Kidney epithelial cell (primary cell): ENCODE results near the gene TRIO. TPM values are rescaled to one million over a fixed set of nuclear protein-coding genes. Genes with fewer than 3 reads are reported as not detected.

ENCODE experiments used
- DNase-seq: peaks from one replicate; pipeline ENCODE4 v3.0.0-alpha.2; 2010; ENCODE audit warnings: low read depth
- H3K27me3 ChIP-seq: 2 replicates; pipeline ENCODE4 v1.6.0; 2011; ENCODE audit warnings: low read length; ENCODE audit not compliant: control insufficient read depth, insufficient read depth
- H3K36me3 ChIP-seq: 2 replicates; pipeline ENCODE4 v1.5.1; 2011; ENCODE audit warnings: low read length; ENCODE audit not compliant: control insufficient read depth, insufficient read depth
- H3K4me3 ChIP-seq: 2 replicates; pipeline ENCODE4 v1.5.1; 2011; ENCODE audit warnings: low read depth, mild to moderate bottlenecking, control low read depth, low read length
- CTCF ChIP-seq: IDR thresholded peaks from 2 replicates; pipeline ENCODE4 v1.5.1; 2011; ENCODE audit warnings: mild to moderate bottlenecking, moderate library complexity, low read length, control low read depth, inconsistent platforms; ENCODE audit not compliant: insufficient read depth, poor library complexity, severe bottlenecking
- total RNA-seq: library from RNA; depleted of rRNA; stranded (reverse); fragments of >200 nt; gene quantifications from 2 replicates; pipeline ENCODE4 v1.2.3, GENCODE V29; 2015

Gene TRIO
- total RNA-seq, 1 donor from 2014 or later: 174 TPM

GRCh38 chr5:14426521-14426920, 283.4 kb downstream of the TRIO start:
- H3K36me3 ChIP-seq: peaks cover 1% of the 10 kb centered on the region
- no peak for TF ChIP-seq CTCF
- H3K4me3 ChIP-seq: no peak overlapping the region
- H3K27me3 ChIP-seq: no peaks in the 10 kb centered on the region
- DNase-seq: no peak

- H3K4me3 ChIP-seq: no peak overlapping the region
- no peak for DNase-seq
- no peak for TF ChIP-seq CTCF
- no peaks in the 10 kb centered on the region for H3K36me3 ChIP-seq
- H3K27me3 ChIP-seq: no peaks in the 10 kb centered on the region
Measured at GRCh38 chr5:14428302-14429081, 285.4 kb downstream of the TRIO start.

- TF ChIP-seq CTCF: no peak
- no peak overlapping the region for H3K4me3 ChIP-seq
- DNase-seq: no peak
- H3K36me3 ChIP-seq: no peaks in the 10 kb centered on the region
- no peaks in the 10 kb centered on the region for H3K27me3 ChIP-seq
Measured at GRCh38 chr5:14429101-14430050, 286.2 kb downstream of the TRIO start.

GRCh38 chr5:14431534-14431933, 288.4 kb downstream of the TRIO start:
- Histone ChIP-seq H3K27me3 (no peaks in the 10 kb centered on the region), H3K36me3 (no peaks in the 10 kb centered on the region), H3K4me3 (no peak overlapping the region)
- DNase-seq: no peak
- TF ChIP-seq CTCF: no peak

- no peak for TF ChIP-seq CTCF
- DNase-seq: no peak
- no peaks in the 10 kb centered on the region for H3K36me3 ChIP-seq
- H3K27me3 ChIP-seq: no peaks in the 10 kb centered on the region
- no peak overlapping the region for H3K4me3 ChIP-seq
Measured at GRCh38 chr5:14432931-14433589, 289.9 kb downstream of the TRIO start.
